ENCODE data around the gene GALNT16.
"Not testable (repeated sequence)": the region's sequence is repeated elsewhere in the genome, so short reads cannot be mapped to it uniquely, and the experiment has no call there.

GALNT16 gene

GRCh38 chr14:69289811-69290520 is 30.0 kb downstream of the GALNT16 start:
- TF ChIP-seq, protein P1, sequence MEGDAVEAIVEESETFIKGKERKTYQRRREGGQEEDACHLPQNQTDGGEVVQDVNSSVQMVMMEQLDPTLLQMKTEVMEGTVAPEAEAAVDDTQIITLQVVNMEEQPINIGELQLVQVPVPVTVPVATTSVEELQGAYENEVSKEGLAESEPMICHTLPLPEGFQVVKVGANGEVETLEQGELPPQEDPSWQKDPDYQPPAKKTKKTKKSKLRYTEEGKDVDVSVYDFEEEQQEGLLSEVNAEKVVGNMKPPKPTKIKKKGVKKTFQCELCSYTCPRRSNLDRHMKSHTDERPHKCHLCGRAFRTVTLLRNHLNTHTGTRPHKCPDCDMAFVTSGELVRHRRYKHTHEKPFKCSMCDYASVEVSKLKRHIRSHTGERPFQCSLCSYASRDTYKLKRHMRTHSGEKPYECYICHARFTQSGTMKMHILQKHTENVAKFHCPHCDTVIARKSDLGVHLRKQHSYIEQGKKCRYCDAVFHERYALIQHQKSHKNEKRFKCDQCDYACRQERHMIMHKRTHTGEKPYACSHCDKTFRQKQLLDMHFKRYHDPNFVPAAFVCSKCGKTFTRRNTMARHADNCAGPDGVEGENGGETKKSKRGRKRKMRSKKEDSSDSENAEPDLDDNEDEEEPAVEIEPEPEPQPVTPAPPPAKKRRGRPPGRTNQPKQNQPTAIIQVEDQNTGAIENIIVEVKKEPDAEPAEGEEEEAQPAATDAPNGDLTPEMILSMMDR (conservative IDR thresholded peaks at IDR 0.05; ENCODE audit: low read depth, low read length): no peak
- no peak for DNase-seq (ENCODE audit: low read depth)
- no peak overlapping the region for H3K4me3 ChIP-seq (ENCODE audit: low read depth, low read length)

- not testable (repeated sequence) for DNase-seq (ENCODE audit: low read depth); H3K4me3 ChIP-seq (ENCODE audit: low read depth, low read length)
Observed at GRCh38 chr14:69290881-69291280, 30.9 kb downstream of the GALNT16 start.

- DNase-seq (ENCODE audit: low read depth): no peak
- TF ChIP-seq, protein P1 (conservative IDR thresholded peaks at IDR 0.05; ENCODE audit: low read depth, low read length): no peak
- no peak overlapping the region for H3K4me3 ChIP-seq (ENCODE audit: low read depth, low read length)
Observed at GRCh38 chr14:69291396-69291795, 31.4 kb downstream of the GALNT16 start.

GRCh38 chr14:69291891-69292561 is 32.1 kb downstream of the GALNT16 start:
- no peak for DNase-seq (ENCODE audit: low read depth)
- no peak overlapping the region for H3K4me3 ChIP-seq (ENCODE audit: low read depth, low read length)
- TF ChIP-seq, protein P1 (conservative IDR thresholded peaks at IDR 0.05; ENCODE audit: low read depth, low read length): no peak

GRCh38 chr14:69298131-69299071 is 38.4 kb downstream of the GALNT16 start:
- H3K4me3 ChIP-seq (ENCODE audit: low read depth, low read length): no peak overlapping the region
- no peak for DNase-seq (ENCODE audit: low read depth)
- TF ChIP-seq, protein P1 (conservative IDR thresholded peaks at IDR 0.05; ENCODE audit: low read depth, low read length): no peak

DNA sequence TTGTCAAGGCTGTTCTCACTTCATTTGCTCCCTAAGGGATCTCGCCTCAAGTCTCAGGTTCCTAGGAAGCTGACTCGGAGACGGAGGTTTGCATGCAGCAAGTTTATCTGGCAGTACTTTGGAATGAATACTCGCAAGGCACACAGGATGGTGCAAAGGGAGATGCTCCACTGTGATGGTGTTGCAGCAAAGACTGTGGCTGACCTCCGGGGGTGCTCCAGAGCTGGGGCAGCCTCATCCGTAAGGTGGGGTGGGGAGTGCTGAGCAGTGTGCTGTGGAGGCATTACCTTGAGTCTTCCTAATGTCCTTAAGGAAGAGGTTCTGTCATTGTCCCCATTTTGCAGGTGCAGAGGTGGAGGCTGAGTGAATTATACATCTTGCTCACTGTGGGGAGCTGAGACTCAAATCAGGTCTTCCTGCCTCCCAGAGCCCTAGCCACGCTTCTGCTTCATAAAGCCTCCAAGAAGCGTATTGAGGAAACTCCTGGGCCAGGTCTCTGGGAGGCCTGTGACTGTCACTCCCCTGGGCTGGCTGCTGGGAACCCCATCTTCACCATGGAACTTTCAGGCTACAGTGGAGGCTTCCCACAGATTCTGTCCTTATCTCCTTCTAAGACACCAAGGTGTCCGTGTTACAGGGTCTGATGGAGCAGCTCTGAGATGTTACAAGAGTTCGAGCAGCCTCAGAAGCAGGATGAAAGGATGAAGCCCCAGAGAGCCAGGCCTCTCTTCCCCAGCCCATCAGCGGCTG is 39.5 kb downstream of the GALNT16 start:
- TF ChIP-seq, protein P1 (conservative IDR thresholded peaks at IDR 0.05; ENCODE audit: low read depth, low read length): peak; percentile 41
- no peak overlapping the region for H3K4me3 ChIP-seq (ENCODE audit: low read depth, low read length)
- no peak for DNase-seq (ENCODE audit: low read depth)
